Epithelial cell of proximal tubule (primary cell): ENCODE data around the gene ANKRD9. TPM values are rescaled to one million over a fixed set of nuclear protein-coding genes. Genes with fewer than 3 reads are reported as not detected.
"Not testable (repeated sequence)": the region's sequence is repeated elsewhere in the genome, so short reads cannot be mapped to it uniquely, and the experiment has no call there.

ENCODE experiments used
- DNase-seq: peaks from one replicate; pipeline ENCODE4 v3.0.0-alpha.2; 2011; ENCODE audit warnings: low read depth
- H3K4me3 ChIP-seq: 2 replicates; pipeline ENCODE4 v1.5.1; 2011; ENCODE audit warnings: low read depth, mild to moderate bottlenecking, low read length
- total RNA-seq: library from RNA; depleted of rRNA; stranded (reverse); fragments of >200 nt; gene quantifications from 2 replicates; pipeline ENCODE4 v1.2.3, GENCODE V29; 2015
- TF ChIP-seq, protein P1 (sequence below): conservative IDR thresholded peaks from 2 replicates; pipeline ENCODE4 v1.5.1; 2012; ENCODE audit warnings: low read depth, mild to moderate bottlenecking, low read length

Gene ANKRD9
- total RNA-seq, 1 donor from 2014 or later = 137 TPM

DNA sequence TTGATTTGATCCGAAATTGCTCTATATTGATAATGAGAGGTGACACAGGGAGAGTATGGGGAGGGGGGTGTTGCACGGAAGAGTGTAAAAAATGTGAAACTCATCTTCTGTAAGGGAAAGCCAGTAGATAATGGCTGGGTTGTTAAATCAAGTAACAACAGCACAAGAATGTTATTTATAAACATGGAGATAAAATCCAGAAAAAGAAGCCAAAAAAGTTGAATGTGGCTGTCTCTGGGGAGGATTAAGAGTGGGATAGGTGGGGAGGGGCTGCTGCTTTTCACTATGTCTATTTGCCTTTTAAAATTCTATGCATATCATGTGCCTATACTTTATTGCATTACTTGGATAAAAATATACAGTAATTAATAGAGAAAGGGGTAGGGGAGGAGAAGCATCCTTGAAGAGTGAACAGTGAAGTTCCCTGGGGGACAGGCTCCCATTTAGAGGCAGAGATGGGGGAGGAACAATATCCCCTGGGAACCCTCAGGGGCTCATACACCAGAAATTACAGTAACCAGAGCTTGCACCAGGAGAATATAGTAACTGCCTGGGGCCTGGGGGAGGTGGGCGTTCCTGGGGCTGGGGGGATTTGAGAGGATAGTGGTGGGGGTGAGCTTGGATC, 39.2 kb upstream of the ANKRD9 start:
- TF ChIP-seq, protein P1, sequence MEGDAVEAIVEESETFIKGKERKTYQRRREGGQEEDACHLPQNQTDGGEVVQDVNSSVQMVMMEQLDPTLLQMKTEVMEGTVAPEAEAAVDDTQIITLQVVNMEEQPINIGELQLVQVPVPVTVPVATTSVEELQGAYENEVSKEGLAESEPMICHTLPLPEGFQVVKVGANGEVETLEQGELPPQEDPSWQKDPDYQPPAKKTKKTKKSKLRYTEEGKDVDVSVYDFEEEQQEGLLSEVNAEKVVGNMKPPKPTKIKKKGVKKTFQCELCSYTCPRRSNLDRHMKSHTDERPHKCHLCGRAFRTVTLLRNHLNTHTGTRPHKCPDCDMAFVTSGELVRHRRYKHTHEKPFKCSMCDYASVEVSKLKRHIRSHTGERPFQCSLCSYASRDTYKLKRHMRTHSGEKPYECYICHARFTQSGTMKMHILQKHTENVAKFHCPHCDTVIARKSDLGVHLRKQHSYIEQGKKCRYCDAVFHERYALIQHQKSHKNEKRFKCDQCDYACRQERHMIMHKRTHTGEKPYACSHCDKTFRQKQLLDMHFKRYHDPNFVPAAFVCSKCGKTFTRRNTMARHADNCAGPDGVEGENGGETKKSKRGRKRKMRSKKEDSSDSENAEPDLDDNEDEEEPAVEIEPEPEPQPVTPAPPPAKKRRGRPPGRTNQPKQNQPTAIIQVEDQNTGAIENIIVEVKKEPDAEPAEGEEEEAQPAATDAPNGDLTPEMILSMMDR = no peak
- no peak for DNase-seq
- H3K4me3 ChIP-seq = no peak overlapping the region

DNA sequence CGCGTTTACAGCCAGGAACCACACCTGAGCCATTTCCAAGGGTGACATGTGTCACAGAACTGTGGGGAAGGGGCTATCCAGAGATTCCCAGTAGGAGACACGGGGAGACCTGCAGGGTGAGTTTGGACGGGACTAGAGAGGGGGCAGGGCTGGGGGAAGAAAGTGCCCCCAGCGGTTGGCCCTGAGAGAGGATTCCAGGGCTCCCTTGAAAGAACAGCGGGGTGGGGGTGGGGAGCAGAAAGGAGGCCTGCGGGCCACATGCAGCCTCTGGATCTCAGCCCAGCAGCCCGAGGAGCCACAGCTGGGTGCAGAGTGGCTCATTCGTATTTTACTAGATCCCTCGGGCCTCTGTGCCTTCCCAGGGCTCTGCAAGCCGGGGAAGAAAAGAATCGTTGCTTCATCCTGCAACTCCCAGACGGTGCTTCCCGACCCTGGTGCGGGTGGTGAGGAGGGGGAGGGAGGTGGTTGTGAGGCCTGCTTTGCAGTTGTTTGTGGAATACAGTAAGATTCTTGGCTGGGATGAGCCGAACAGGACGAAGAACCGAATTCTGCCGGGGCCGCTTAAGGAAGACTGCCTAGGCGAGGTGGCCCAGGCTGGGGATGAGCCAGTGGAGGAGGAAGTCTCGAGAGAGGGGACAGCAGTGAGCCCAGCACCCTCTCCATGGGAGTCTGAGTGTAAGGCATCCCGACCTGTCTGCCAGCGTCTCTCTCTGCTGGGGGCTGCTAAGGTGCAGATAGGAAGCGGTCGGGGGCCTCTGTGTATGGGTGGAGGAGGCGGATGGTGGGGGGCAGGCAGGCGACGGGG, 36.1 kb upstream of the ANKRD9 start:
- H3K4me3 ChIP-seq = no peak overlapping the region
- TF ChIP-seq, protein P1 = no peak
- DNase-seq = no peak

GRCh38 chr14:102544747-102545460, 35.3 kb upstream of the ANKRD9 start:
- no peak for DNase-seq
- TF ChIP-seq, protein P1 = no peak
- H3K4me3 ChIP-seq = no peak overlapping the region

DNA sequence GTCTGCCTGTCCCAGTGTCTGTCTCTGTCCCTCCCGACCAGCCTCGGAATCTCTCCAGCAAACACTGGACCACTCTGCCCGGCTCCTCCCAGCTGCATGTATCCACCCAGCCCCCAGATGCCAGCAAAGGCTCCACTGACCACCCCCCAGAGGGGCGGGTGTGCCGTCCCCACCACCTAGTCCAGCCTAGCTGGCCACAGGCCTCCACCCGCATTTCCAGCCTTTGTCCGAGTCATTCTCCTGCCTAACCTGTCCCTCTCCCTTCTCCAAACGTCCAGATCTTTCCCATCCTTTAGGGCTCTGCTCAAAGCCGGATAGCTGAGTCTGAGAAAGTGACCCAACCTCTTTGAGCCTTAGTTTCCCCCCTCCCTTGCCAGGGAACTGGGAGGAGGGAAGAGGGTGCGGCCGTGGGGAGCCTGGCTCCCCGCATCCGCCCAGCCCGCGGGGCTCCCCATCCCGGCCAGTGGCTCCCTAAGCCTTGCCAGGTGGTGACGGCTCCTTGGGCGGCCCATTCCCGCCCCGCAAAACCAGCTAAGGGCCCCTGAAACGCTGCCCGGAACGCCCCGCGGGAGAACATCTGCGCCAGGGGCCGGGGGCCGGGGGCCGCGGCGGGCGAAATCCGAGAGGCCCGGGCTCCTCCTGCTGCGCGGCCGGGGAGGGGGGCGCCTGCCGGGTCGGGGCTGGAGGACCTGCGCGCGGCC, 34.6 kb upstream of the ANKRD9 start:
- TF ChIP-seq, protein P1 = no peak
- H3K4me3 ChIP-seq = no peak overlapping the region
- no peak for DNase-seq

DNA sequence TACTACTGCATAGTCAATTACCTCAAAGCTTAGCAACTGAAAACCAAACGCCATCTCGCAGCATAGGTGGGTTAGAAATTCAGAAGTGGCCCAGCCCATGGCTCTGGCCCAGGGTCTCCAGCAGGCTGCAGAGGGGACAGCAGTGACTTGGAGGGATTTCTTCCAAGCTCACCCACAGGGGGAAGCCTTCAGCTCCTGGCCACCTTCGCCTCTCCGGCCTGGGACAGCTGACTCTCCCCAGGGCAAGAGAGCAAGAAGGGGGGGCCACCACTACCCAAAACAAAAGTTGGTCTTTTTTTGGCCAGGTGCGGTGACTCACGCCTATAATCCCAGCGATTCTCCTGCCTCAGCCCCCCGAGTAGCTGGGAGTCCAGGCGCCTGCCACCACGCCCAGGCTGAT, 32.2 kb upstream of the ANKRD9 start:
- DNase-seq = no peak
- TF ChIP-seq, protein P1 = no peak
- no peak overlapping the region for H3K4me3 ChIP-seq

GRCh38 chr14:102541029-102541491, 31.5 kb upstream of the ANKRD9 start:
- not testable (repeated sequence) for DNase-seq, H3K4me3 ChIP-seq
